Panc1 (cell line): ENCODE measurements around the gene API5.
A peak's percentile ranks its signal among the peaks of the same experiment; 100 is the strongest.

Experiments used
- POLR2AphosphoS5 ChIP-seq: IDR thresholded peaks from 2 replicates; pipeline ENCODE4 v1.6.1; 2012; ENCODE audit warnings: mild to moderate bottlenecking, low read depth, low read length, moderate library complexity
- SIN3A ChIP-seq: IDR thresholded peaks from 2 replicates; pipeline ENCODE4 v1.6.1; 2012; ENCODE audit warnings: low read depth, mild to moderate bottlenecking, low read length, moderate library complexity, borderline replicate concordance; ENCODE audit not compliant: insufficient read depth
- TF ChIP-seq, protein P1 (sequence below): fragments of 450-650 bp; IDR thresholded peaks from 2 replicates; pipeline ENCODE4 v1.5.1; 2017; ENCODE audit warnings: mild to moderate bottlenecking

DNA sequence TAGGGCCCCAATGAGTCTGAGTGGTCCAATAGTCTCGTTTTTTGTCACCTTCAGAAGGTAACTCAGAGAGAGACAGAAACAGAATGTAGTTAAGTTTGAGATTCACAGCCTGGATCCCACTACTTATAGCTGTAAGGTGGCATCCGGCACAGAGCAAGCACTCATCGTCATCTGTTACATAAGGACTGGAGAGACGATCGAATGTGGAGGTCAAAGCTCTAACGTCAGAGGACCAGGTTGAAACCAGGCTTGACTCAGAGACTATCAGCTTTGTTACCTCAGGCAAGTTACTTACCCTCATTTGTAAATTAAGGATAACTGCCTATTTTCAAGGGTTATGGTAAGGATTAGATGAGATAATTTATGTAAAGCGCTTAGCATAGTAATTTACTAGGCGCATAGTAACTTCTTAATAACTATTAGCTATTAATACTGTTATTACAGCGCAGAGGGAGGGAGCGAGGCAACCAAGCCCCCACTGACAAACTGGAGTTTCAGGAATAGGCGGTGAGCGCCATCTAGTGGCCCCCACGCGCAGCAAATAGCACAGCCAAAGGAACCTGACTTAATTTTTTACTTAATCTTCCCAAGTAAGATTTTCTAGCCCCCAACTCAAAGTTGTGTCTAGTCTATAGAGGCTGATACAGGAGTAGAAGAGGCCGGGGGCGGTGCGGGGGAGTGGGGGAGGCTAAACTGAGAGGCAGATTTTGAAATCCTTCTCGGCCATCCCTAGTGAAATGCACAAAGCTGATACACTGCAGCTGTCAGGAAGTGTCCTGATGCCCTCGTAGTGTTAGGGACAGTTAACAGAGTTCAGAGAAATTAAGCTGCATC lies 29.0 kb upstream of the API5 start:
- TF ChIP-seq, protein P1, sequence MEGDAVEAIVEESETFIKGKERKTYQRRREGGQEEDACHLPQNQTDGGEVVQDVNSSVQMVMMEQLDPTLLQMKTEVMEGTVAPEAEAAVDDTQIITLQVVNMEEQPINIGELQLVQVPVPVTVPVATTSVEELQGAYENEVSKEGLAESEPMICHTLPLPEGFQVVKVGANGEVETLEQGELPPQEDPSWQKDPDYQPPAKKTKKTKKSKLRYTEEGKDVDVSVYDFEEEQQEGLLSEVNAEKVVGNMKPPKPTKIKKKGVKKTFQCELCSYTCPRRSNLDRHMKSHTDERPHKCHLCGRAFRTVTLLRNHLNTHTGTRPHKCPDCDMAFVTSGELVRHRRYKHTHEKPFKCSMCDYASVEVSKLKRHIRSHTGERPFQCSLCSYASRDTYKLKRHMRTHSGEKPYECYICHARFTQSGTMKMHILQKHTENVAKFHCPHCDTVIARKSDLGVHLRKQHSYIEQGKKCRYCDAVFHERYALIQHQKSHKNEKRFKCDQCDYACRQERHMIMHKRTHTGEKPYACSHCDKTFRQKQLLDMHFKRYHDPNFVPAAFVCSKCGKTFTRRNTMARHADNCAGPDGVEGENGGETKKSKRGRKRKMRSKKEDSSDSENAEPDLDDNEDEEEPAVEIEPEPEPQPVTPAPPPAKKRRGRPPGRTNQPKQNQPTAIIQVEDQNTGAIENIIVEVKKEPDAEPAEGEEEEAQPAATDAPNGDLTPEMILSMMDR = peak; percentile 96
- TF ChIP-seq POLR2AphosphoS5 (no peak), SIN3A (no peak)
